HepG2 (cell line): Measurements from ENCODE around the gene CCT6A. TPM values are rescaled to one million over a fixed set of nuclear protein-coding genes. Genes with fewer than 3 reads are reported as not detected.
"Not testable (repeated sequence)": the region's sequence is repeated elsewhere in the genome, so short reads cannot be mapped to it uniquely, and the experiment has no call there.

Experiments
- ATAC-seq: fragments of 200-7000 bp; cut with Tn5 transposase; 3 replicates; pipeline ENCODE4 v1.9.1; 2020; ENCODE audit warnings: mild to moderate bottlenecking, moderate library complexity
- BruUV-seq: library from RNA; stranded (reverse); fragments of 400-500 nt; replicated peaks from 2 replicates; lab custom pipeline; 2021; lab: Mats Ljungman, UMichigan
- CTCF ChIA-PET: fragments of 300-600 bp; formaldehyde crosslinking; extraction: SDS; loops from one replicate; lab custom pipeline; 2021; ENCODE audit warnings: low total read pairs, inconsistent platforms, low intra/inter-chr PET ratio; lab: Yijun Ruan, JAX
- POLR2A ChIA-PET: fragments of 350-600 bp; sonication (Branson Sonifier 250); formaldehyde crosslinking; loops from one replicate; lab custom pipeline; 2020; ENCODE audit warnings: antibody characterized with exemption, inconsistent platforms; lab: Yijun Ruan, JAX
- DNase-seq: peaks from one replicate; pipeline ENCODE4 v3.0.0-alpha.2; 2015; ENCODE audit warnings: low spot score
- FAIRE-seq: peaks from 3 replicates; lab custom pipeline; 2011; peaks lifted over from hg19 to GRCh38; lab: Jason Lieb, UNC
- H2AFZ ChIP-seq: one replicate; pipeline ENCODE4 v1.6.1; 2011; ENCODE audit warnings: low read length, inconsistent platforms
- H3K27ac ChIP-seq: fragments of 300-600 bp; 3 replicates; pipeline ENCODE4 v1.8.0; 2011; ENCODE audit warnings: mixed run types, mild to moderate bottlenecking, mixed read lengths, low read length, inconsistent platforms; ENCODE audit not compliant: insufficient read depth; ENCODE audit errors: extremely low read length
- H3K27me3 ChIP-seq, 2 experiments: fragments of 200-600 bp in 1 of 2; 2 replicates in 1 of 2; 3 replicates in 1 of 2; pipeline versions ENCODE4 v1.6.0 to v1.8.0; 2011; ENCODE audit warnings: low read length in 2 of 2, mild to moderate bottlenecking in 2 of 2, moderate library complexity in 2 of 2, inconsistent platforms in 1 of 2; ENCODE audit not compliant: insufficient read depth in 2 of 2, control insufficient read depth in 1 of 2
- H3K36me3 ChIP-seq, 2 experiments: fragments of 200-600 bp in 1 of 2; replicated peaks in 1 of 2; 2 replicates in 1 of 2; 3 replicates in 1 of 2; pipeline versions ENCODE4 v1.5.1 to v1.8.0; 2011; ENCODE audit warnings: low read length in 2 of 2, inconsistent platforms in 1 of 2; ENCODE audit not compliant: insufficient read depth in 2 of 2, control insufficient read depth in 1 of 2
- H3K4me1 ChIP-seq: 2 replicates; pipeline ENCODE4 v1.5.1; 2012; ENCODE audit warnings: low read length, inconsistent platforms; ENCODE audit not compliant: insufficient read depth
- H3K4me2 ChIP-seq: 2 replicates; pipeline ENCODE4 v1.6.0; 2011; ENCODE audit warnings: low read depth, low read length, inconsistent platforms
- H3K4me3 ChIP-seq, 3 experiments: fragments of 200-600 bp in 1 of 3; sonication (generic), shearing (Covaris generic) in 1 of 3; replicated peaks in 1 of 3; 2 replicates each; pipeline ENCODE4 v1.5.1; 2011 to 2016; ENCODE audit warnings: low read length in 3 of 3, inconsistent platforms in 2 of 3, low read depth in 2 of 3, mild to moderate bottlenecking in 2 of 3, control low read depth in 1 of 3, mixed read lengths in 1 of 3; ENCODE audit not compliant: insufficient read depth in 1 of 3
- H3K79me2 ChIP-seq: one replicate; pipeline ENCODE4 v1.6.1; 2011; ENCODE audit warnings: low read length, inconsistent platforms; ENCODE audit not compliant: insufficient read depth
- H3K9ac ChIP-seq: 2 replicates; pipeline ENCODE4 v1.6.0; 2011; ENCODE audit warnings: mild to moderate bottlenecking, low read depth, low read length, inconsistent platforms; ENCODE audit not compliant: insufficient read depth
- H3K9me3 ChIP-seq: 2 replicates; pipeline ENCODE4 v1.5.1; 2012; ENCODE audit warnings: mild to moderate bottlenecking, low read length
- H4K20me1 ChIP-seq: 2 replicates; pipeline ENCODE4 v1.6.0; 2011; ENCODE audit warnings: inconsistent platforms, mild to moderate bottlenecking, low read length, moderate library complexity; ENCODE audit not compliant: insufficient read depth
- BORCS8-MEF2B ChIP-seq: sonication (generic); formaldehyde crosslinking; IDR thresholded peaks from 2 replicates; pipeline ENCODE4 v1.8.0; 2022; ENCODE audit warnings: mild to moderate bottlenecking, missing genetic modification reagents
- EHMT2 ChIP-seq: fragments of 200-600 bp; sonication (generic); IDR thresholded peaks from 2 replicates; pipeline ENCODE4 v1.7.0; 2017; ENCODE audit warnings: antibody characterized with exemption, low read depth, low read length, borderline replicate concordance
- GATAD2A ChIP-seq: IDR thresholded peaks from 2 replicates; pipeline ENCODE4 v1.6.1; 2016
- HNRNPL ChIP-seq: fragments of 200-400 bp; formaldehyde crosslinking; IDR thresholded peaks from 2 replicates; pipeline ENCODE4 v1.6.1; 2017; ENCODE audit warnings: mild to moderate bottlenecking, low read depth, low read length
- MED1 ChIP-seq: sonication (generic); formaldehyde crosslinking; IDR thresholded peaks from 2 replicates; pipeline ENCODE4 v1.4.0; 2020; ENCODE audit warnings: missing genetic modification reagents
- PAF1 ChIP-seq: IDR thresholded peaks from 2 replicates; pipeline ENCODE4 v1.6.1; 2016; ENCODE audit warnings: missing genetic modification reagents, missing compliant biosample characterization
- POLR2G ChIP-seq: fragments of 200-400 bp; formaldehyde crosslinking; IDR thresholded peaks from 2 replicates; pipeline ENCODE4 v1.6.1; 2018; ENCODE audit warnings: mild to moderate bottlenecking, low read depth, low read length, moderate library complexity
- SSRP1 ChIP-seq: IDR thresholded peaks from 2 replicates; pipeline ENCODE4 v1.6.1; 2016; ENCODE audit warnings: control low read depth
- TEAD3 ChIP-seq: optimal IDR thresholded peaks from 2 replicates; pipeline ENCODE3; 2016; ENCODE audit warnings: borderline replicate concordance
- ZNF451 ChIP-seq: sonication (generic); formaldehyde crosslinking; IDR thresholded peaks from 2 replicates; pipeline ENCODE4 v1.5.0; 2020; ENCODE audit warnings: mild to moderate bottlenecking, missing genetic modification reagents
- ZNF83 ChIP-seq: sonication (generic); formaldehyde crosslinking; IDR thresholded peaks from 2 replicates; pipeline ENCODE4 v1.4.0; 2020; ENCODE audit warnings: missing genetic modification reagents, mild to moderate bottlenecking, borderline replicate concordance
- ZNF850 ChIP-seq: sonication (generic); formaldehyde crosslinking; conservative IDR thresholded peaks from 2 replicates; pipeline ENCODE4 v1.9.0; 2021; ENCODE audit warnings: mild to moderate bottlenecking, missing genetic modification reagents
- ZSCAN22 ChIP-seq: sonication (generic); formaldehyde crosslinking; IDR thresholded peaks from 2 replicates; pipeline ENCODE4 v1.4.0; 2020; ENCODE audit warnings: mild to moderate bottlenecking, missing genetic modification reagents
- WGBS: methylation state at CpG from one replicate; pipeline ENCODE4 v1.1.6; 2017; ENCODE audit warnings: low lambda C conversion rate; 5-methylcytosine and 5-hydroxymethylcytosine counted together
- in situ Hi-C: cut with HindIII; loops from 2 replicates; pipeline ENCODE4 v1.10.0; 2017; ENCODE audit warnings: low pct_unique_long_range_greater_than_20kb; ENCODE audit not compliant: extremely low pct_ligation_motif_present
- intact Hi-C: fragments of 100-400 bp; cut with micrococcal nuclease; formaldehyde crosslinking; loops from one replicate; pipeline ENCODE4 v1.10.0; 2022; ENCODE audit not compliant: unreplicated experiment
- polyA plus RNA-seq, 8 experiments: library from polyadenylated mRNA; depleted of rRNA in 3 of 8; stranded (reverse) in 7 of 8; unstranded in 1 of 8; fragments of >200 nt; fragmentation: Illumina TruSeq in 4 of 8; extraction: Trizol in 4 of 8; gene quantifications; 2 replicates each; pipeline versions ENCODE4 v1.2.1 to v1.2.3, GENCODE V29; 2011 to 2016; ENCODE audit warnings: low read depth in 4 of 8, missing spikeins in 1 of 8, mixed read lengths in 1 of 8; ENCODE audit not compliant: insufficient read depth in 1 of 8
- total RNA-seq, 5 experiments: library from RNA; depleted of rRNA; stranded (reverse); fragments of >200 nt; fragmentation: Illumina TruSeq; extraction: Trizol; gene quantifications; 2 replicates each; pipeline ENCODE4 v1.2.3, GENCODE V29; 2016; ENCODE audit warnings: low read depth in 1 of 5
- TF ChIP-seq, protein P1 (sequence below): sonication (generic); formaldehyde crosslinking; IDR thresholded peaks from 2 replicates; pipeline ENCODE4 v1.8.1; 2022; ENCODE audit warnings: mild to moderate bottlenecking, missing genetic modification reagents
- TF ChIP-seq, protein P2 (sequence below): sonication (generic); formaldehyde crosslinking; IDR thresholded peaks from 2 replicates; pipeline ENCODE4 v1.8.0; 2022; ENCODE audit warnings: mild to moderate bottlenecking, missing genetic modification reagents
- TF ChIP-seq, protein P3 (sequence below): sonication (generic); formaldehyde crosslinking; IDR thresholded peaks from 2 replicates; pipeline ENCODE4 v1.4.0; 2020; ENCODE audit warnings: missing genetic modification reagents

The CCT6A gene
- total and polyA plus RNA-seq, 2 of the 13 experiments (the other 11 are each of a cell fraction or from before 2014, with no cell fraction given): 219 to 292 TPM

DNA sequence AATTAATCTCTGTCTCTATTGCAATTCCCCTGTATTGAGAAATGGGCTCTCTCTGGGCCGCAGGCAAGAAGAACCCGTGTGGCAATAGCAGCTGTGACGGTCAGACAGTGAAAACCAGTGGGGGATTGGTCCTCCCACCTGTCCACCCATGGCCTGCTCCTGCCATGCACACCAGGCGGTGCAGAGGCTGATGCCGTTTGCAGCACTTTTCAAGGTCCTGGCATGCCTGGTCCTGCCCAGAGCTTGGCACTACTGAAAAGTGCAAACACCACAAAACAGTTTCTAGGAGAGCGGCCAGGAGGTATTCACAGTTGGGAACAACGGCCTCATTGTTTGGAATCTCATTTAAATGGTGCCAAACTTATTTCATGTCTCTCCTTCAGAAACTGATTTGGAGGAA is 41.9 kb upstream of the CCT6A start (continued):
- TF ChIP-seq SSRP1 (CRISPR knock-in tag) (0 out of 2 replicates have a peak, but pooled peaks have one; percentile 31), PAF1 (peak; percentile 85), EHMT2 (no peak), ZNF451 (CRISPR knock-in tag) (no peak), TEAD3 (CRISPR knock-in tag) (peak; percentile 26), ZNF850 (no peak), ZNF83 (no peak), GATAD2A (0 out of 2 replicates have a peak, but pooled peaks have one; percentile 25), POLR2G (peak; percentile 60), HNRNPL (peak; percentile 95), MED1 (CRISPR knock-in tag) (no peak), BORCS8-MEF2B (CRISPR knock-in tag) (peak; percentile 48; the same call in 1 of the 2 replicates), ZSCAN22 (CRISPR knock-in tag) (no peak)
- TF ChIP-seq, protein P1, sequence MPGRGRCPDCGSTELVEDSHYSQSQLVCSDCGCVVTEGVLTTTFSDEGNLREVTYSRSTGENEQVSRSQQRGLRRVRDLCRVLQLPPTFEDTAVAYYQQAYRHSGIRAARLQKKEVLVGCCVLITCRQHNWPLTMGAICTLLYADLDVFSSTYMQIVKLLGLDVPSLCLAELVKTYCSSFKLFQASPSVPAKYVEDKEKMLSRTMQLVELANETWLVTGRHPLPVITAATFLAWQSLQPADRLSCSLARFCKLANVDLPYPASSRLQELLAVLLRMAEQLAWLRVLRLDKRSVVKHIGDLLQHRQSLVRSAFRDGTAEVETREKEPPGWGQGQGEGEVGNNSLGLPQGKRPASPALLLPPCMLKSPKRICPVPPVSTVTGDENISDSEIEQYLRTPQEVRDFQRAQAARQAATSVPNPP (CRISPR knock-in tag): no peak
- TF ChIP-seq, protein P2, sequence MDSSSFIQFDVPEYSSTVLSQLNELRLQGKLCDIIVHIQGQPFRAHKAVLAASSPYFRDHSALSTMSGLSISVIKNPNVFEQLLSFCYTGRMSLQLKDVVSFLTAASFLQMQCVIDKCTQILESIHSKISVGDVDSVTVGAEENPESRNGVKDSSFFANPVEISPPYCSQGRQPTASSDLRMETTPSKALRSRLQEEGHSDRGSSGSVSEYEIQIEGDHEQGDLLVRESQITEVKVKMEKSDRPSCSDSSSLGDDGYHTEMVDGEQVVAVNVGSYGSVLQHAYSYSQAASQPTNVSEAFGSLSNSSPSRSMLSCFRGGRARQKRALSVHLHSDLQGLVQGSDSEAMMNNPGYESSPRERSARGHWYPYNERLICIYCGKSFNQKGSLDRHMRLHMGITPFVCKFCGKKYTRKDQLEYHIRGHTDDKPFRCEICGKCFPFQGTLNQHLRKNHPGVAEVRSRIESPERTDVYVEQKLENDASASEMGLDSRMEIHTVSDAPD (CRISPR knock-in tag): no peak
- TF ChIP-seq, protein P3, sequence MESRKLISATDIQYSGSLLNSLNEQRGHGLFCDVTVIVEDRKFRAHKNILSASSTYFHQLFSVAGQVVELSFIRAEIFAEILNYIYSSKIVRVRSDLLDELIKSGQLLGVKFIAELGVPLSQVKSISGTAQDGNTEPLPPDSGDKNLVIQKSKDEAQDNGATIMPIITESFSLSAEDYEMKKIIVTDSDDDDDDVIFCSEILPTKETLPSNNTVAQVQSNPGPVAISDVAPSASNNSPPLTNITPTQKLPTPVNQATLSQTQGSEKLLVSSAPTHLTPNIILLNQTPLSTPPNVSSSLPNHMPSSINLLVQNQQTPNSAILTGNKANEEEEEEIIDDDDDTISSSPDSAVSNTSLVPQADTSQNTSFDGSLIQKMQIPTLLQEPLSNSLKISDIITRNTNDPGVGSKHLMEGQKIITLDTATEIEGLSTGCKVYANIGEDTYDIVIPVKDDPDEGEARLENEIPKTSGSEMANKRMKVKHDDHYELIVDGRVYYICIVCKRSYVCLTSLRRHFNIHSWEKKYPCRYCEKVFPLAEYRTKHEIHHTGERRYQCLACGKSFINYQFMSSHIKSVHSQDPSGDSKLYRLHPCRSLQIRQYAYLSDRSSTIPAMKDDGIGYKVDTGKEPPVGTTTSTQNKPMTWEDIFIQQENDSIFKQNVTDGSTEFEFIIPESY (CRISPR knock-in tag): peak; percentile 64; the same call in 1 of the 2 replicates

DNA sequence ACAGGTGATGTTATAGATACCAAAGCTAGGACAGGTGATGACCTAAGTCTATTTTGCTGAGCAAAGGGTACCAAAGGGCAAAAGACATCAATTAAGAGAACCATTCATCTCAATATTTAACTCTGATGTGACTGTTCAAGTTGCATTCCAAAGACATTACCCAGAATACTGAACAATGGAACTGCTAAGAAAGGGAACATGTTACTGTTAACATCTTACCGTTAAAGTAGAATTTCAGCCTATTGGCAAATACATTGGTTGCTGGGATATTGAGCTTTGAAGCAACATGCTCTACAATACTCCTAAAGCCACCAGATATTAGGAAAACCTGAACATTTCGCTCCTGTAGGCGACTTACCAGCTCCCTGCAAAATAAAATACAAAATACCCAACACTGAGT is 34.5 kb upstream of the CCT6A start:
- H3K27ac ChIP-seq, ATAC-seq, POLR2A ChIA-PET, H4K20me1 ChIP-seq, H3K4me2 ChIP-seq, intact Hi-C loops, H3K27me3 ChIP-seq, H3K4me3 ChIP-seq, H2AFZ ChIP-seq, H3K79me2 ChIP-seq, DNase-seq, CTCF ChIA-PET, H3K9me3 ChIP-seq, FAIRE-seq, in situ Hi-C loops, H3K9ac ChIP-seq: not testable (repeated sequence)
- H3K4me1 ChIP-seq: peaks cover 14% of the 10 kb centered on the region; the same call in 1 of the 2 replicates
- H3K36me3 ChIP-seq: peaks cover 16 to 66% of the 10 kb centered on the region in 2 experiments
- 79% methylated on average over 3 of the region's 3 CpGs for WGBS
- BruUV-seq: TSS peak; percentile 41
